ENCODE data around the gene RAB3B.
"Not testable (repeated sequence)": the region's sequence is repeated elsewhere in the genome, so short reads cannot be mapped to it uniquely, and the experiment has no call there.

RAB3B gene

GRCh38 chr1:51915951-51916350 is 74.5 kb downstream of the RAB3B start:
- DNase-seq = no peak

- DNase-seq = no peak
These were observed 77.6 kb downstream of the RAB3B start for GRCh38 chr1:51912881-51913280.

- DNase-seq = no peak
These were observed 80.1 kb downstream of the RAB3B start for GRCh38 chr1:51910221-51911000.

- no peak for DNase-seq
These were observed 82.0 kb downstream of the RAB3B start for GRCh38 chr1:51908499-51908898.

- no peak for DNase-seq
These were observed 83.3 kb downstream of the RAB3B start for GRCh38 chr1:51907079-51907702.

GRCh38 chr1:51906306-51907078 is 84.0 kb downstream of the RAB3B start:
- DNase-seq = no peak

GRCh38 chr1:51902456-51902855 is 88.0 kb downstream of the RAB3B start:
- no peak for DNase-seq

GRCh38 chr1:51901151-51901550 is 89.3 kb downstream of the RAB3B start:
- DNase-seq = no peak

- DNase-seq = no peak
These were observed 91.5 kb downstream of the RAB3B start for GRCh38 chr1:51899022-51899421.

GRCh38 chr1:51898090-51898734 is 92.3 kb downstream of the RAB3B start:
- no peak for DNase-seq

GRCh38 chr1:51897699-51898031 is 92.8 kb downstream of the RAB3B start:
- DNase-seq = no peak

- DNase-seq = not testable (repeated sequence)
These were observed 95.8 kb downstream of the RAB3B start for GRCh38 chr1:51894748-51895147.

GRCh38 chr1:51878616-51879336 is 111.7 kb downstream of the RAB3B start, which contains the start of gene NRDC:
Gene NRDC (minus strand): TSS chr1:51878727. CDS start chr1:51878615, 112 bp downstream.
- peak; percentile 99 for DNase-seq

- DNase-seq = no peak
These were observed 112.2 kb downstream of the RAB3B start for GRCh38 chr1:51878308-51878615.

- no peak for DNase-seq
These were observed 112.8 kb downstream of the RAB3B start for GRCh38 chr1:51877434-51878307.

- DNase-seq = no peak
These were observed 114.7 kb downstream of the RAB3B start for GRCh38 chr1:51875836-51876235.

GRCh38 chr1:51875291-51875772 is 115.2 kb downstream of the RAB3B start:
- DNase-seq = no peak

- DNase-seq = not testable (repeated sequence)
These were observed 117.2 kb downstream of the RAB3B start for GRCh38 chr1:51873270-51873669.

GRCh38 chr1:51871351-51871975 is 119.0 kb downstream of the RAB3B start:
- no peak for DNase-seq

GRCh38 chr1:51870603-51871350 is 119.7 kb downstream of the RAB3B start:
- DNase-seq = no peak
